Head of caudate nucleus (tissue), 42 donors: Measurements from ENCODE around the gene DENND5B.

Experiments used
- DNase-seq, 42 donors: peaks; one replicate each; pipeline versions ENCODE4 v3.0.0 to v3.0.0-alpha.2; 2020 to 2021; ENCODE audit warnings: mixed read lengths in 7 of 42
- intact Hi-C: fragments of 100-400 bp; cut with DNase I; formaldehyde crosslinking; loops from one replicate; pipeline ENCODE4 v1.15.0; 2022

DENND5B gene

GRCh38 chr12:31363831-31364230 is 227.1 kb downstream of the DENND5B start:
- intact Hi-C loops = no loop called here

GRCh38 chr12:31363416-31363809 is 227.5 kb downstream of the DENND5B start:
- no peak for DNase-seq
- intact Hi-C loops = no loop called here

More at GRCh38 chr12:31363831-31364230, 227.1 kb downstream of the DENND5B start:
- no peak for DNase-seq

DNA sequence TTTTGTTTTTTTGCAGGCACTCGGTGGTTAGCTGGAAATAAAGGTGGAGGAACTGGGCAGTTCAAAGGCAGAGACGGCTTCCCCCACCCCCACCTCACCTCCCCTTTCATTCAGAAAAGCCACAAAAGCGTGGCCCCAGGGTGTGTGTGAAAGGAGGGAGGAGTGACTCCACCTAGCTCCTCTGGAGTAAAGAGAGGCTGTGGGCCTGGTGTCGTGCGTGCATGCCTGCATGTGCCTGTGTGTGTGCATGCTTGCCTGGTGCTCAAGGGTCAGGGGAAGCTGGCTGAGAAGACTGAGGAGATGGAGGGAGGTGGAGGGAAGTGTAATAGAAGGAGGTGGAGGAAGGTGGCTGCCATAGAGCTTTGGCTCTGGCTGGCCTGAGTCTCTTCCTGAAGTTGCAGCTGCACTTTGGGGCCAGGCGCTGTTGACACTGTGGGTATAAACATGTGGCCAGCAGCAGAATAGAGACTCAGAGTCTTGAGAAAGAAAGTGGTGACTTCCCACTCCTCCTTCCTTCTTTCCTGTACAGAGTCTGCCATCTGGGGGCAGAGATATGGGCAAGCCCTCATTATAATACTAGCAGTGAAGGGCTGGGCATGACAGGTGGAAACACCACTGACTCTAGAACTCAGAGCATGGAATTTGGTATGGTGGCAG is 228.0 kb downstream of the DENND5B start:
- peak in 12 of 42 donors; percentile 9 to 42 (median 20) for DNase-seq
- intact Hi-C loops = no loop called here

- peak in 4 of 42 donors; percentile 15 to 40 (median 19) for DNase-seq
- intact Hi-C loops = no loop called here
Measured at GRCh38 chr12:31362115-31362758, 228.7 kb downstream of the DENND5B start.

GRCh38 chr12:31361730-31362114 is 229.2 kb downstream of the DENND5B start:
- intact Hi-C loops = no loop called here
- no peak for DNase-seq

- DNase-seq = no peak
- intact Hi-C loops = no loop called here
Measured at GRCh38 chr12:31355747-31356107, 235.2 kb downstream of the DENND5B start.

- intact Hi-C loops = no loop called here
- DNase-seq = peak in 12 of 42 donors; percentile 5 to 47 (median 24)
Measured at GRCh38 chr12:31353750-31354708, 236.9 kb downstream of the DENND5B start.

DNA sequence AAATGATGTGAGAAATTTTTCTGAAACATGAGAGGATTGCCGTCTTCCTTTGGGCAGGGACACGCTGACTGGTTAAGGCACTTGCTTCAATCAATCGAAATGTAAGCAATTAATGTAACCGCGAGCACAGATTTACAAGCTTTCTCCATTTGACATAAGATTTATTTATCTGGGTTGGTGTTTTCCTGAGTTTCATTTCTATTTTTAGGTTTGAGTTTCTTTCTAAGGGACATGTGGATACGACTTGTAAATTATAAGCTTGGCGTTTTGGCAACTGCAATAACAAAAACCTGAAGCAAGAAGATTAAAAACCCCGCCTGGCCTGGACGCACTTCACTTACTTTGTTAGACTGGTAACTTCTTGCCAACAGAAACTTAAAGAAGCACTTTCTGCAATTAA is 244.7 kb downstream of the DENND5B start:
- intact Hi-C loops = no loop called here
- DNase-seq = no peak

GRCh38 chr12:31343139-31343538 is 247.8 kb downstream of the DENND5B start:
- no peak for DNase-seq
- intact Hi-C loops = no loop called here

GRCh38 chr12:31342286-31342685 is 248.7 kb downstream of the DENND5B start:
- intact Hi-C loops = no loop called here
- DNase-seq = no peak

- intact Hi-C loops = no loop called here
- no peak for DNase-seq
Measured at GRCh38 chr12:31339831-31340622, 250.9 kb downstream of the DENND5B start.

- no peak for DNase-seq
- intact Hi-C loops = no loop called here
Measured at GRCh38 chr12:31337952-31338351, 253.0 kb downstream of the DENND5B start.
